GM12865 (cell line): ENCODE results near the gene SAG.

Experiments used
- DNase-seq: peaks from one replicate; pipeline ENCODE4 v3.0.0; 2010; ENCODE audit warnings: low read depth
- H3K4me3 ChIP-seq: 2 replicates; pipeline ENCODE4 v1.5.1; 2011; ENCODE audit warnings: mild to moderate bottlenecking, low read depth, low read length, control low read depth
- CTCF ChIP-seq: IDR thresholded peaks from 2 replicates; pipeline ENCODE4 v1.5.1; 2011; ENCODE audit warnings: low read length, control low read depth, low read depth, inconsistent platforms; ENCODE audit not compliant: insufficient read depth; ENCODE audit errors: missing control alignments

SAG gene

DNA sequence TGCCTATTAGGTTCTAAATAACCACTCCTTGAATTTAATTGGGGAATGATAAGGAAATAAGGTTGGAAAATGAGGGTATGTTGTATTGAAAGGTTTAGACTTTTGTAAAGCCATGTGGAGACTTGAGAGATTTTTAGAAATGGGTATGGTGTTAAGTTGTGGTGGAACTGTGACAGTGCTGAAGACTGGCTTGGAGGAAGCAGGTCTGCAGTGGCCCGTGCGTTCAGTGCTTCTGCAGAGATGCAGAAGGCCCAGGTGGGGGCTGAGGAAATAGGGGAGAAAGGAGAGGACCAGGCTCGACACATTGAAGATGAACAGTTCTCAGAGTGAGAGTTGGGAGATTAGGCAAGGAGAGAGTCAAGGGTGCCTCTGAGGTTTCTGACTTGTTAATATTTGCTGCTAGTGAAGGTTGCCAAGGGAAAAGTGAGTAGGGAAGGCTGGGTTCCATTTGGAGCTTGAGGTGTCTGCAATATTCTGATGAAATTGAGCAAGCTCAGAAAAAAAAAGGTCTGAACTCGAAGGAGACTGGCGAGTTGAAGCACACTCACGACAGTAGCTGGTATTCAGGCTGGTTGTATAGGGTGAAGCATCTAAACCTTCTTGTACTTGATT is 25.5 kb upstream of the SAG start:
- no peak overlapping the region for H3K4me3 ChIP-seq
- no peak for TF ChIP-seq CTCF
- DNase-seq, result no peak

DNA sequence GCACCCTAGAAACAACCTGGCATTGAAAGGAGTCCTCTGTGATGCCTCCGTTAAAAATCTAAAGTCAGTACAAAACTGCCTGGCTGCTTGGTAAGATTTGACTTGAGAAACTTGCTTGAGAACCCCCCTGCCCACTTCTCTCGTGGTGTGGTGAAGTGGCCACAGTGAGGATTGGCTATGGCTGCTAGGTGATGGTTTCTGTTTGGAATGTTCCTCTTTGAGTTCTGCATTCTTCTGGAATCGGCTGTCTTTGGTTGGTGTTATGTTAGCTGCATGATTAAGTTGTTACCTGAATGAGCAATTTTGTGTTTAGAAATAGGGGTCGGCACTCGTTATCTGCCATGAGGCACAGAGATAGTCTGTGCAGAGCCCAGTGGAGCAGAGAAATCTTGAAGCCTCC is 21.7 kb upstream of the SAG start:
- DNase-seq, result no peak
- TF ChIP-seq CTCF, result no peak
- H3K4me3 ChIP-seq, result no peak overlapping the region

GRCh38 chr2:233287871-233288270 is 19.7 kb upstream of the SAG start:
- TF ChIP-seq CTCF, result no peak
- DNase-seq, result no peak
- H3K4me3 ChIP-seq, result no peak overlapping the region

DNA sequence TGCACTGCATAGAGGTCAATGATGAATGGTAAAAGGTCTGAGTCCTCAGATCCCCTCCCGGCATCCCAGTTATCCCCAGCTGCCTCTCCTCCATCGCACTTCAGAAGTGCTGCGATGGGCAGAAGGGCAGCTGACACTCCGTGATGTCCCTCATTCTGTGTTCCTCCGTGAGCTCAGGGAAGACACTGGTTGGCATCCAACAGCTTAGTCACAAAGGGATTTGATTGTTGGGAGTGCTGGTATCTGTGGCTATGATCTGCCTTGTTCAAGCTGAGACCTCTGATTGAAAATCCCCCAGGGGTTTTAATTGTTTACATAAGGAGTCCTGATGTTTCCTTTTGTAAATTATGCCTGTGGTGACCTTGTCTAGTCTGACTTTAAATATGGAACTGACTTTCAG is 19.0 kb upstream of the SAG start:
- DNase-seq, result no peak
- no peak for TF ChIP-seq CTCF
- H3K4me3 ChIP-seq, result no peak overlapping the region

- no peak for DNase-seq
- no peak overlapping the region for H3K4me3 ChIP-seq
- no peak for TF ChIP-seq CTCF
Measured at GRCh38 chr2:233289648-233290047, 18.0 kb upstream of the SAG start.

DNA sequence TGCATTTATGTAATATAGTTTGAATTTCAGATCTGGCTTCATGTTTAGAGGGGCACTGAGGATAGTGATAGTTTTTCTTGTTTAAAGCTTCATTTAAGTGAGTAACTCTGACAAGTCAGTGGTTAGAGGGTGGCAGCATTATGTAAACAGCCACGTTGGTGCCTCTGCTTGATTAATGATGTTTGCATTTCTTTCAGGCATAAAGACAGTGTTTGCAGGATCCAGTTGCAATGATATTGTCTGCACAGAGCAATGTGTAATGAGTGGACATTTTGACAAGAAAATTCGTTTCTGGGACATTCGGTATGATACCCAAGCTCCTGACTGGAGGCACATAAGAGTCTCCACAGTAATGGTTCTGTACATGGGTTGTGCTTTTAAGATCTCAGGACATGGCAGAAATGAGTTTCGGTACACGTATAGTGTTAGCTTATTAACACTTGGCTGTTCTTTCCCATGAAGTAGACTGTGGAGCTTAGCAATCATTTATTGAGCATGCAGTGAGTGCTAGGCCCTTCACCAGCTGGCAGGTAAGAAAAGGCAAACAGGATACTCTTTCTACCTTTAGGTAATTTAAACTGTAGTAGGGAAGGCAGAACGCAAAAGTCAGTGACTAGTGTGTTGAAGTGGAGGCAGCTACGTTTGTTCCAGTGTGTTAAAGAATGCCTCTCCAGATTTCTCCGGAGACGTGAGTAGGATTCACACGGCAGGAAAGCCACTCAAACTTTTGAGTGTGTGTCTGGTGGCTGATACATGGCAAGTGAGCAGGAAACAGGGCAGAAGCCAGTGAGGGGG is 17.4 kb upstream of the SAG start:
- H3K4me3 ChIP-seq, result no peak overlapping the region
- DNase-seq, result no peak
- no peak for TF ChIP-seq CTCF

GRCh38 chr2:233295891-233296290 is 11.7 kb upstream of the SAG start:
- no peak for DNase-seq
- no peak overlapping the region for H3K4me3 ChIP-seq
- no peak for TF ChIP-seq CTCF
